Measurements from ENCODE around the gene NKX2-2. TPM values are rescaled to one million over a fixed set of nuclear protein-coding genes. Genes with fewer than 3 reads are reported as not detected.

NKX2-2 gene
- total and polyA plus RNA-seq, 2 of the 8 experiments (the other 6 are each of a cell fraction or from before 2014, with no cell fraction given), result not detected

- TF ChIP-seq CHD7 (IDR thresholded peaks at IDR 0.05; ENCODE audit: insufficient replicate concordance, low read length) (no peak), MAFK (IDR thresholded peaks at IDR 0.05; ENCODE audit: low read depth, low read length) (no peak), RXRA (IDR thresholded peaks at IDR 0.05; ENCODE audit: insufficient read depth, low read depth, low read length) (no peak), SUZ12 (IDR thresholded peaks at IDR 0.05; ENCODE audit: low read length) (no peak)
Observed at GRCh38 chr20:21498635-21499034, 15.2 kb downstream of the NKX2-2 start (continued).
